ENCODE results near the gene TRIM41.

- TF ChIP-seq CTCF (IDR thresholded peaks at IDR 0.05) (no peak), POLR2A (IDR thresholded peaks at IDR 0.05) (peak in 1 of 3 donors; percentile 8)
These were observed 33.6 kb upstream of the TRIM41 start for GRCh38 chr5:181189363-181189961.

Data from body of pancreas (tissue), 4 donors.